Calu3 (cell line): ENCODE data around the gene IKBIP. TPM values are rescaled to one million over a fixed set of nuclear protein-coding genes. Genes with fewer than 3 reads are reported as not detected.
A peak's percentile ranks its signal among the peaks of the same experiment; 100 is the strongest.
"Not testable (repeated sequence)": the region's sequence is repeated elsewhere in the genome, so short reads cannot be mapped to it uniquely, and the experiment has no call there.

Experiments
- BruUV-seq: library from RNA; stranded (reverse); fragments of 400-500 nt; replicated peaks from 2 replicates; lab custom pipeline; 2021; lab: Mats Ljungman, UMichigan
- CTCF ChIA-PET: fragments of 300-600 bp; sonication (Branson Sonifier 250); formaldehyde crosslinking; loops from one replicate; lab custom pipeline; 2022; ENCODE audit warnings: antibody characterized with exemption; lab: Charles Lee
- DNase-seq: peaks from one replicate; pipeline ENCODE4 v3.0.0; 2022
- H3K27ac Mint-ChIP-seq: one replicate; pipeline ENCODE4 v1.8.0; 2022; ENCODE audit warnings: mixed read lengths; ENCODE audit not compliant: unreplicated experiment
- H3K27me3 Mint-ChIP-seq: one replicate; pipeline ENCODE4 v1.8.0; 2022; ENCODE audit warnings: mixed read lengths; ENCODE audit not compliant: unreplicated experiment
- H3K36me3 Mint-ChIP-seq: one replicate; pipeline ENCODE4 v1.8.0; 2022; ENCODE audit warnings: mild to moderate bottlenecking, moderate library complexity, mixed read lengths; ENCODE audit not compliant: insufficient read depth, unreplicated experiment
- H3K4me1 Mint-ChIP-seq: one replicate; pipeline ENCODE4 v1.8.0; 2022; ENCODE audit warnings: mild to moderate bottlenecking, low read depth, mixed read lengths; ENCODE audit not compliant: unreplicated experiment
- H3K4me3 Mint-ChIP-seq: one replicate; pipeline ENCODE4 v1.8.0; 2022; ENCODE audit warnings: mild to moderate bottlenecking, low read depth, moderate library complexity, mixed read lengths; ENCODE audit not compliant: unreplicated experiment
- H3K9me3 Mint-ChIP-seq: one replicate; pipeline ENCODE4 v1.8.0; 2022; ENCODE audit warnings: low read depth, mixed read lengths; ENCODE audit not compliant: unreplicated experiment
- CTCF ChIP-seq: fragments of 200-600 bp; IDR thresholded peaks from one replicate; pipeline ENCODE4 v1.8.0; 2022; ENCODE audit warnings: antibody characterized with exemption; ENCODE audit not compliant: unreplicated experiment
- intact Hi-C: fragments of 100-400 bp; cut with micrococcal nuclease; formaldehyde crosslinking; loops from one replicate; pipeline ENCODE4 v1.10.0; 2022; ENCODE audit not compliant: unreplicated experiment
- total RNA-seq: library from RNA; stranded (reverse); gene quantifications from 2 replicates; pipeline ENCODE4 v1.2.3, GENCODE V29; 2022

The IKBIP gene
- total RNA-seq, 1 experiment from 2014 or later, result 24.7 TPM

GRCh38 chr12:98645572-98646067 is 1.0 kb upstream of the IKBIP start:
- peak; percentile 40 for DNase-seq
- H3K9me3 Mint-ChIP-seq, result no peaks in the 10 kb centered on the region
- peaks cover 6% of the 10 kb centered on the region for H3K4me1 Mint-ChIP-seq
- no peak for TF ChIP-seq CTCF
- H3K4me3 Mint-ChIP-seq, result peak overlapping the region; percentile 97
- no peaks in the 10 kb centered on the region for H3K27me3 Mint-ChIP-seq
- peaks cover 41% of the 10 kb centered on the region for H3K36me3 Mint-ChIP-seq
- peak overlapping the region; percentile 80 for H3K27ac Mint-ChIP-seq
- CTCF ChIA-PET, result interaction anchor here (0.6 to 1.4 kb wide), 3 partner anchors 53 to 229 kb away, joined by 3 to 4 read pairs (median 3); partner anchors contain the start of gene SLC25A3
- no TSS peak for BruUV-seq
- intact Hi-C loops, result loop anchor here (1.0 to 10.0 kb wide), 3 partner anchors 52 to 111 kb away; partner anchors contain the start of gene SLC25A3

- no TSS peak for BruUV-seq
- no peaks in the 10 kb centered on the region for H3K27me3 Mint-ChIP-seq
- peak overlapping the region; percentile 80 for H3K27ac Mint-ChIP-seq
- CTCF ChIA-PET, result interaction anchor here (0.6 to 1.6 kb wide), 3 partner anchors 51 to 1140 kb away, joined by 3 to 7 read pairs (median 3); partner anchors contain the start of gene SLC25A3
- H3K9me3 Mint-ChIP-seq, result no peaks in the 10 kb centered on the region
- intact Hi-C loops, result loop anchor here (10.0 kb wide), 1 partner anchor 110 kb away; no protein-coding TSS in a partner anchor
- no peak for TF ChIP-seq CTCF
- peaks cover 6% of the 10 kb centered on the region for H3K4me1 Mint-ChIP-seq
- peak overlapping the region; percentile 97 for H3K4me3 Mint-ChIP-seq
- no peak for DNase-seq
- H3K36me3 Mint-ChIP-seq, result peaks cover 41% of the 10 kb centered on the region
Measured at GRCh38 chr12:98644433-98644711, 216 bp downstream of the IKBIP start.

- peaks cover 41% of the 10 kb centered on the region for H3K36me3 Mint-ChIP-seq
- not testable (repeated sequence) for H3K9me3 Mint-ChIP-seq, H3K27ac Mint-ChIP-seq, H3K27me3 Mint-ChIP-seq, H3K4me3 Mint-ChIP-seq, H3K4me1 Mint-ChIP-seq, BruUV-seq, DNase-seq
- CTCF ChIA-PET, result interaction anchor here (1.6 kb wide), 1 partner anchor 76 kb away, joined by 7 read pairs; no protein-coding TSS in a partner anchor
- intact Hi-C loops, result loop anchor here (10.0 kb wide), 1 partner anchor 108 kb away; no protein-coding TSS in a partner anchor
Measured at GRCh38 chr12:98642801-98643200, 1.8 kb downstream of the IKBIP start.

- Mint-ChIP-seq H3K27ac (no peak overlapping the region), H3K36me3 (peaks cover 20% of the 10 kb centered on the region), H3K4me1 (peaks cover 9% of the 10 kb centered on the region), H3K27me3 (no peaks in the 10 kb centered on the region), H3K9me3 (no peaks in the 10 kb centered on the region), H3K4me3 (no peak overlapping the region)
- BruUV-seq, result no TSS peak
- no peak for DNase-seq
- no peak for TF ChIP-seq CTCF
- intact Hi-C loops, result no loop called here
- CTCF ChIA-PET, result no interaction called here
Measured at GRCh38 chr12:98639491-98639890, 5.1 kb downstream of the IKBIP start.

- H3K9me3 Mint-ChIP-seq, result no peaks in the 10 kb centered on the region
- no TSS peak for BruUV-seq
- no peak for TF ChIP-seq CTCF
- H3K4me3 Mint-ChIP-seq, result no peak overlapping the region
- H3K4me1 Mint-ChIP-seq, result peaks cover 9% of the 10 kb centered on the region
- H3K27ac Mint-ChIP-seq, result no peak overlapping the region
- H3K36me3 Mint-ChIP-seq, result peaks cover 5% of the 10 kb centered on the region
- CTCF ChIA-PET, result interaction anchor here (1.4 kb wide), 1 partner anchor 71 kb away, joined by 4 read pairs; no protein-coding TSS in a partner anchor
- no peaks in the 10 kb centered on the region for H3K27me3 Mint-ChIP-seq
- intact Hi-C loops, result no loop called here
- DNase-seq, result no peak
Measured at GRCh38 chr12:98638009-98638408, 6.6 kb downstream of the IKBIP start.
